ENCODE results near the gene TPD52L1. TPM values are rescaled to one million over a fixed set of nuclear protein-coding genes. Genes with fewer than 3 reads are reported as not detected.

TPD52L1 gene
- total and polyA plus RNA-seq, 10 of the 15 experiments (the other 5 are each of a cell fraction or from before 2014, with no cell fraction given): 0.03 to 2.6 (median 0.16) TPM; not detected in 3

- H3K9ac ChIP-seq (ENCODE audit: control insufficient read depth, insufficient read depth, low read length): no peak overlapping the region
- ChIA-PET RAD21 (ENCODE audit: unreplicated experiment) (interaction anchor here (1.2 to 2.1 kb wide), 2 partner anchors 241 to 1310 kb away, joined by 3 to 23 read pairs; no protein-coding TSS in a partner anchor), POLR2A (no interaction called here), SMC1A (ENCODE audit: uncharacterized antibody, unreplicated experiment) (interaction anchor here (1.6 to 4.6 kb wide), 3 partner anchors 240 to 1310 kb away, joined by 5 to 24 read pairs (median 17); no protein-coding TSS in a partner anchor), CTCF (interaction anchor here (0.7 to 2.5 kb wide), 3 partner anchors 242 to 270 kb away, joined by 3 to 24 read pairs (median 3); no protein-coding TSS in a partner anchor)
- BruUV-seq (replicated peaks): no TSS peak
- no peak overlapping the region for H3K4me3 ChIP-seq
- no peaks in the 10 kb centered on the region for H4K20me1 ChIP-seq (ENCODE audit: control insufficient read depth, insufficient read depth)
- H3K27ac ChIP-seq (ENCODE audit: control insufficient read depth, insufficient read depth): no peak overlapping the region
- in situ Hi-C loops (cut with MboI) (loop anchor here (5.0 kb wide), 1 partner anchor 241 kb away; no protein-coding TSS in a partner anchor), intact Hi-C loops (cut with micrococcal nuclease; ENCODE audit: unreplicated experiment) (no loop called here)
- TF ChIP-seq IRF5 (IDR thresholded peaks at IDR 0.05; ENCODE audit: borderline replicate concordance) (no peak), MTA2 (IDR thresholded peaks at IDR 0.05; ENCODE audit: low read depth) (no peak), NBN (IDR thresholded peaks at IDR 0.05) (no peak), POU2F2 (IDR thresholded peaks at IDR 0.05; ENCODE audit: borderline replicate concordance, low read depth, low read length) (no peak), LARP7 (IDR thresholded peaks at IDR 0.05) (no peak), STAT3 (IDR thresholded peaks at IDR 0.05; ENCODE audit: low read depth, low read length) (no peak)
- no peaks in the 10 kb centered on the region for H3K36me3 ChIP-seq (ENCODE audit: control insufficient read depth in 2 of 2, insufficient read depth in 2 of 2, low read length in 1 of 2)
- no peaks in the 10 kb centered on the region for H3K79me2 ChIP-seq (ENCODE audit: control insufficient read depth, insufficient read depth, low read length)
- DNase-seq (ENCODE audit: low read depth, low spot score) (no peak), FAIRE-seq (no peak), ATAC-seq (no peak)
- no peak overlapping the region for H3K4me2 ChIP-seq (ENCODE audit: control insufficient read depth, insufficient read depth)
- H3K4me1 ChIP-seq (ENCODE audit: control insufficient read depth, insufficient read depth, low read length): no peaks in the 10 kb centered on the region
- H2AFZ ChIP-seq (ENCODE audit: control insufficient read depth, low read depth, low read length): no peak overlapping the region
- H3K27me3 ChIP-seq (replicated peaks in 1 of 2; ENCODE audit: control insufficient read depth in 2 of 2, insufficient read depth in 2 of 2, low read length in 1 of 2): no peaks in the 10 kb centered on the region; a peak in 1 of 4 replicates
- H3K9me3 ChIP-seq (replicated peaks; ENCODE audit: control insufficient read depth, insufficient read depth, low read length): peaks cover 1% of the 10 kb centered on the region; the same call in 1 of the 3 replicates
These were observed 40.6 kb upstream of the TPD52L1 start for GRCh38 chr6:125112934-125113333.

All from GM12878 (cell line).